ENCODE results near the gene BASP1. TPM values are rescaled to one million over a fixed set of nuclear protein-coding genes. Genes with fewer than 3 reads are reported as not detected.
"Not testable (repeated sequence)": the region's sequence is repeated elsewhere in the genome, so short reads cannot be mapped to it uniquely, and the experiment has no call there.

Gene BASP1
- total RNA-seq, 1 donor from 2014 or later = 86.3 TPM

DNA sequence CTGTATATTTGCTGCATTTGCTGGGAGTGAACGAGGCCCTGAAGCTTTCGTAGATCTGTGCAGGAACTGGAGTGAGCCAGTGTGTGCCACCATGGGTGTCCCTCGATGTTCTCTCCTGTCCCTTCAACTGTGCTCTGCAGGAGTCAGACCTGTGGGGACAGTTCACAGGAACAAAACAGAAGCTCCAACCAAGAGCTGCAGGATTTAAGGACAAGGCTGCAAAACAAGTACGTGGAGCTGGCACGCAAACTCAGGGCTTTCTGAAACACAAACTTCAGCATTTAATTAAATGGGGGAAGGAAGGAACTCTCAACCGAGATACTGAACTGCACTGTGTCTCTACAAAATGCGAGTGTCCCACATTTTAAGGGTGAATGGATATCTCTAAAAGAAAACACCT lies 24.2 kb downstream of the BASP1 start:
- H3K27me3 Mint-ChIP-seq = no peaks in the 10 kb centered on the region
- TF ChIP-seq, protein P1, sequence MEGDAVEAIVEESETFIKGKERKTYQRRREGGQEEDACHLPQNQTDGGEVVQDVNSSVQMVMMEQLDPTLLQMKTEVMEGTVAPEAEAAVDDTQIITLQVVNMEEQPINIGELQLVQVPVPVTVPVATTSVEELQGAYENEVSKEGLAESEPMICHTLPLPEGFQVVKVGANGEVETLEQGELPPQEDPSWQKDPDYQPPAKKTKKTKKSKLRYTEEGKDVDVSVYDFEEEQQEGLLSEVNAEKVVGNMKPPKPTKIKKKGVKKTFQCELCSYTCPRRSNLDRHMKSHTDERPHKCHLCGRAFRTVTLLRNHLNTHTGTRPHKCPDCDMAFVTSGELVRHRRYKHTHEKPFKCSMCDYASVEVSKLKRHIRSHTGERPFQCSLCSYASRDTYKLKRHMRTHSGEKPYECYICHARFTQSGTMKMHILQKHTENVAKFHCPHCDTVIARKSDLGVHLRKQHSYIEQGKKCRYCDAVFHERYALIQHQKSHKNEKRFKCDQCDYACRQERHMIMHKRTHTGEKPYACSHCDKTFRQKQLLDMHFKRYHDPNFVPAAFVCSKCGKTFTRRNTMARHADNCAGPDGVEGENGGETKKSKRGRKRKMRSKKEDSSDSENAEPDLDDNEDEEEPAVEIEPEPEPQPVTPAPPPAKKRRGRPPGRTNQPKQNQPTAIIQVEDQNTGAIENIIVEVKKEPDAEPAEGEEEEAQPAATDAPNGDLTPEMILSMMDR (IDR thresholded peaks at IDR 0.05; ENCODE audit: unreplicated experiment) = no peak
- peaks cover 3% of the 10 kb centered on the region for H3K9me3 Mint-ChIP-seq (ENCODE audit: low read depth)
- H3K36me3 Mint-ChIP-seq (ENCODE audit: insufficient read depth) = peaks cover 9% of the 10 kb centered on the region
- H3K4me3 Mint-ChIP-seq (ENCODE audit: low read depth) = no peak overlapping the region
- peaks cover 33% of the 10 kb centered on the region for H3K4me1 Mint-ChIP-seq (ENCODE audit: low read depth)
- no peak for DNase-seq (ENCODE audit: low spot score, unreplicated experiment)
- no peak overlapping the region for H3K27ac Mint-ChIP-seq

DNA sequence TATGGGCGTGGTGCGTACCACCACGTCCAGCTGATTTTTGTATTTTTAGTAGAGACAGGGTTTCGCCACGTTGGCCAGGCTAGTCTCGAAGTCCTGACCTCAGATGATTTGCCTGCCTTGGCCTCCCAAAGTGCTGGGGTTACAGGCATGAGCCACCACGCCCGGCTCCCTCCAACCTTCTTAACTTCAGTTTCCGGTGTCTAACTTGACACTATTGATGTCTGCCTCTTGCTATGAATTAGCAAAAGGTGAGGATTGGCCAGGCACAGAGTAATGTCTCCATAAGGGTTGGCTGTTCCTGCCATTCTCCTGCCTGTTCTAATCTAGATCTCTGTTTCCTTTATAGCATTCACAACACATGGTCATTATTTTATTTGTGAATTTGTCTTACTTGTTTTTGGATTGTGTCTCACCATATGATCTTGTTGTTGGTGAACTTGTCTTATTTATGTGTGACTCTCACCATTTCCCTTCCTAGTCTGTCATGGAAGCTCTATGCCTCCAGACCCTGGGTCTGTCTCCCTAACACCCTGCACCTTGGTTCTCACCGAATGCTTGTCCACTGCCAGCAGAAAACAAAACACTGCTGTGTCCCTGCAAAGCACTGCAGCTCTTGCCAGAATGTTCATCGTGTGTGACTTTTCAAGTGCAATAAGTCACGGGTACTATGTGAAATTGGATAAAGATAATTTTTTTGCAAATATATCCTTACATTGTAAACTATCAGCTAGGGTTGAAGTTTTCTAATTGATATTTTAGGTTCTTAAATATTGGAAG lies 26.0 kb downstream of the BASP1 start:
- no peaks in the 10 kb centered on the region for H3K27me3 Mint-ChIP-seq
- H3K4me3 Mint-ChIP-seq (ENCODE audit: low read depth) = no peak overlapping the region
- peak overlapping the region; percentile 87 for H3K27ac Mint-ChIP-seq
- peaks cover 11% of the 10 kb centered on the region for H3K36me3 Mint-ChIP-seq (ENCODE audit: insufficient read depth)
- peaks cover 3% of the 10 kb centered on the region for H3K9me3 Mint-ChIP-seq (ENCODE audit: low read depth)
- DNase-seq (ENCODE audit: low spot score, unreplicated experiment) = no peak
- H3K4me1 Mint-ChIP-seq (ENCODE audit: low read depth) = peaks cover 28% of the 10 kb centered on the region
- TF ChIP-seq, protein P1 (IDR thresholded peaks at IDR 0.05; ENCODE audit: unreplicated experiment) = no peak

DNA sequence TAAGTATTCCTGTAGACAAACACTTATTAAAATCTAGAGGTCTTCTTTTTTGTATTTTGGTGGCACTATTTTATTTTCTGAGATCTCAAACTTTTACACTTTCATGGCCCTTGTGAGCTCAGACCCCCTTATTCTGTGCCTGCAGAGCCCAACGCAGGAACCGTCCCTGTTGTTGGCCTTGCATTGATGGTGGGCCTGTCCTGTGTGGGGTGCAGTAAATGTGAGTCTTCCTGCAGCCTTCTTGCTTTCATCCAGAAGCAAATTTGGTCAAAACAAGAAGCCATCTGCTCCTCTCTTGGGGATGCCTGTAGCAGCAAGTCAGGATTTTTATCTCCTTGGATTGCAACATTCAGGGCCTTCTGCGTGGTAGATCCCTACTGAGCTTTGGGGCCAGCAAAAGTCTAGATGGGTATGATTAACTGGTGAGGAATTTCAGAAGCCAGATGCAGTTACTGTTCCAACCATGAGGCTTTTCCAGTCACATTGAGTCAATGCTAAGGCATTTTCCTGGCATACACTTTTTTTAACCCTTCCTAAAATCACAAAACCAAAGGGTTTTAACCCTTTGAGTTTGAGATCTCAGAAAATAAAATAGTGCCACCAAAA lies 31.7 kb downstream of the BASP1 start:
- H3K9me3 Mint-ChIP-seq (ENCODE audit: low read depth) = peaks cover 3% of the 10 kb centered on the region
- no peak for DNase-seq (ENCODE audit: low spot score, unreplicated experiment)
- H3K4me1 Mint-ChIP-seq (ENCODE audit: low read depth) = peaks cover 10% of the 10 kb centered on the region
- peaks cover 23% of the 10 kb centered on the region for H3K36me3 Mint-ChIP-seq (ENCODE audit: insufficient read depth)
- no peak overlapping the region for H3K4me3 Mint-ChIP-seq (ENCODE audit: low read depth)
- TF ChIP-seq, protein P1 (IDR thresholded peaks at IDR 0.05; ENCODE audit: unreplicated experiment) = no peak
- peak overlapping the region; percentile 59 for H3K27ac Mint-ChIP-seq
- no peaks in the 10 kb centered on the region for H3K27me3 Mint-ChIP-seq

DNA sequence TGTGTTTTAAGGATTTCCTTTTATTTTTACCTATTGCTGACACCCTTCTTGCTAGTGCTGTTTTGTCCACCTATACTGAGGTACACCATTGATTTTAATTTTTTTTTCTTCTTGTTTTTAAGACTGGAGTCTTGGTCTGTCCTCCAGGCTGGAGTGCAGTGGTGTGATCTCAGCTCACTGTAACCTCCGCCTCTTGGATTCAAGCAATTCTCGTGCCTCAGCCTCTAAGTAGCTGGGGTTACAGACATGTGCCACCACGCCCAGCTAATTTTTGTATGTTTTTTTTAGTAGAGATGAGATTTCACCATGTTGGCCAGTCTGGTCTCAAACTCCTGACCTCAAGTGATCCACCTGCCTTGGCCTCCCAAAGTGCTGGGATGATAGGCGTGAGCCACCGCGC lies 32.4 kb downstream of the BASP1 start:
- H3K4me1 Mint-ChIP-seq (ENCODE audit: low read depth); H3K4me3 Mint-ChIP-seq (ENCODE audit: low read depth); DNase-seq (ENCODE audit: low spot score, unreplicated experiment); H3K9me3 Mint-ChIP-seq (ENCODE audit: low read depth); H3K27ac Mint-ChIP-seq; H3K27me3 Mint-ChIP-seq: not testable (repeated sequence)
- H3K36me3 Mint-ChIP-seq (ENCODE audit: insufficient read depth) = peaks cover 25% of the 10 kb centered on the region

DNA sequence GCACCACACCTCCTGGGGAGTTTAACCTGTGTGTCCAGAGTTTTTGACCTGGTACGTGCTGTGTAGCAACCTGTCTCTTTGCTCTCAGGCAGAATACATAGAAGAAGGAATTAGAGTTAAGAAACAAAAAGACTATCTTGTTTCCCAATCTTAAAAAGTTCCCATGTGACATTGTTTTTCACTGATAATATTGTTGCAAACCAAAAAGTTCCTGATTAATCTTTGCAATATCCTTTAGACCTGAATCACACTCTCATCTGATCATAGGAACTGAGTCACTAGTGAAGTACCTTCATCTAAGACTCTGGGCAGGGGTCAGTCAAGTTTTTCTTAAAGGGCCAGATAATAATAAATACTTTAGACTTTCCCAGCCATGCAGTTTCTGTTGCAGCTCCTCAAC lies 35.1 kb downstream of the BASP1 start:
- peaks cover 28% of the 10 kb centered on the region for H3K36me3 Mint-ChIP-seq (ENCODE audit: insufficient read depth)
- H3K9me3 Mint-ChIP-seq (ENCODE audit: low read depth) = no peaks in the 10 kb centered on the region
- TF ChIP-seq, protein P1 (IDR thresholded peaks at IDR 0.05; ENCODE audit: unreplicated experiment) = no peak
- H3K4me3 Mint-ChIP-seq (ENCODE audit: low read depth) = no peak overlapping the region
- peaks cover 7% of the 10 kb centered on the region for H3K4me1 Mint-ChIP-seq (ENCODE audit: low read depth)
- H3K27ac Mint-ChIP-seq = no peak overlapping the region
- H3K27me3 Mint-ChIP-seq = no peaks in the 10 kb centered on the region
- DNase-seq (ENCODE audit: low spot score, unreplicated experiment) = no peak

Measured in progenitor cell of endocrine pancreas (in vitro differentiated cells).